B cell (primary cell): ENCODE results near the gene CTNNA2. TPM values are rescaled to one million over a fixed set of nuclear protein-coding genes. Genes with fewer than 3 reads are reported as not detected.

Source experiments
- ATAC-seq: fragments of 200-7000 bp; cut with Tn5 transposase; one replicate; pipeline ENCODE4 v1.10.0; 2021; ENCODE audit warnings: low read depth, mild to moderate bottlenecking, moderate number of reproducible peaks, moderate library complexity
- CTCF ChIA-PET: fragments of 350-600 bp; sonication (Branson Sonifier 250); formaldehyde crosslinking; loops from one replicate; lab custom pipeline; 2021; ENCODE audit warnings: antibody characterized with exemption, inconsistent platforms; lab: Charles Lee
- POLR2A ChIA-PET: fragments of 350-600 bp; sonication (Branson Sonifier 250); formaldehyde crosslinking; loops from one replicate; lab custom pipeline; 2021; ENCODE audit warnings: antibody characterized with exemption; lab: Charles Lee
- DNase-seq: peaks from one replicate; pipeline ENCODE4 v3.0.0; 2013
- H2AFZ ChIP-seq: 2 replicates; pipeline ENCODE4 v1.6.1; 2012; ENCODE audit warnings: mild to moderate bottlenecking, low read depth, low read length; ENCODE audit not compliant: insufficient read depth, poor library complexity, severe bottlenecking
- H3K27ac ChIP-seq, 2 donors: 1 replicate in 1 of 2; 2 replicates in 1 of 2; pipeline ENCODE4 v1.5.1; 2012 to 2013; ENCODE audit warnings: low read length in 2 of 2, mild to moderate bottlenecking in 2 of 2, moderate library complexity in 1 of 2
- H3K27me3 ChIP-seq, 4 experiments: fragments of 200-600 bp in 1 of 4; sonication (generic) in 1 of 4; replicated peaks in 1 of 4; 1 replicate in 2 of 4; 2 replicates in 2 of 4; pipeline versions ENCODE4 v1.6.1 to v1.7.0; 2013 to 2016; ENCODE audit warnings: low read length in 3 of 4, mild to moderate bottlenecking in 2 of 4, mixed read lengths in 1 of 4, moderate library complexity in 1 of 4; ENCODE audit not compliant: insufficient read depth in 4 of 4, control insufficient read depth in 3 of 4; ENCODE audit errors: control extremely low read depth in 1 of 4
- H3K36me3 ChIP-seq, 2 experiments: replicated peaks in 1 of 2; 1 replicate in 1 of 2; 2 replicates in 1 of 2; pipeline versions ENCODE4 v1.6.1 to v1.7.1; 2013; ENCODE audit warnings: low read length in 1 of 2; ENCODE audit not compliant: insufficient read depth in 2 of 2, control insufficient read depth in 1 of 2; ENCODE audit errors: control extremely low read depth in 1 of 2, extremely low read depth in 1 of 2
- H3K4me1 ChIP-seq, 2 donors: fragments of 200-600 bp in 1 of 2; sonication (generic) in 1 of 2; 1 replicate in 1 of 2; 2 replicates in 1 of 2; pipeline versions ENCODE4 v1.5.1 to v1.6.1; 2013 to 2017; ENCODE audit warnings: low read length in 2 of 2; ENCODE audit not compliant: control insufficient read depth in 2 of 2, insufficient read depth in 2 of 2
- H3K4me2 ChIP-seq: replicated peaks from 2 replicates; pipeline ENCODE3; 2012; ENCODE audit warnings: mild to moderate bottlenecking, low read depth, low read length; ENCODE audit not compliant: poor library complexity, severe bottlenecking
- H3K4me3 ChIP-seq, 5 experiments: fragments of 200-600 bp in 1 of 5; sonication (generic) in 1 of 5; 1 replicate in 3 of 5; 2 replicates in 2 of 5; pipeline versions ENCODE4 v1.5.1 to v1.7.0; 2011 to 2016; ENCODE audit warnings: low read length in 4 of 5, mild to moderate bottlenecking in 4 of 5, low read depth in 2 of 5, control low read depth in 1 of 5, moderate library complexity in 1 of 5; ENCODE audit not compliant: insufficient read depth in 1 of 5; ENCODE audit errors: control extremely low read depth in 1 of 5, extremely low read depth in 1 of 5
- H3K79me2 ChIP-seq: fragments of 200-600 bp; sonication (generic); one replicate; pipeline ENCODE4 v1.6.0; 2016; ENCODE audit warnings: low read length; ENCODE audit not compliant: control insufficient read depth, insufficient read depth
- H3K9ac ChIP-seq: fragments of 200-600 bp; sonication (generic); 2 replicates; pipeline ENCODE4 v1.6.1; 2017; ENCODE audit warnings: mild to moderate bottlenecking, low read length, moderate library complexity
- H3K9me3 ChIP-seq, 3 donors: one replicate each; pipeline versions ENCODE4 v1.6.1 to v1.7.1; 2013; ENCODE audit warnings: low read length in 2 of 3; ENCODE audit not compliant: control insufficient read depth in 2 of 3, insufficient read depth in 1 of 3; ENCODE audit errors: control extremely low read depth in 1 of 3
- H4K20me1 ChIP-seq: 2 replicates; pipeline ENCODE4 v1.6.0; 2012; ENCODE audit warnings: mild to moderate bottlenecking, low read length; ENCODE audit not compliant: insufficient read depth, control insufficient read depth, poor library complexity, severe bottlenecking
- H3K27ac Mint-ChIP-seq: one replicate; pipeline ENCODE4 v1.8.0; 2021; ENCODE audit warnings: mixed read lengths
- H3K27me3 Mint-ChIP-seq: one replicate; pipeline ENCODE4 v1.8.0; 2021; ENCODE audit warnings: mixed read lengths
- H3K4me1 Mint-ChIP-seq: one replicate; pipeline ENCODE4 v1.8.0; 2021; ENCODE audit warnings: mixed read lengths
- H3K4me3 Mint-ChIP-seq: one replicate; pipeline ENCODE4 v1.8.0; 2021; ENCODE audit warnings: mixed read lengths
- H3K9me3 Mint-ChIP-seq: one replicate; pipeline ENCODE4 v1.8.0; 2022; ENCODE audit warnings: mixed read lengths; ENCODE audit not compliant: insufficient read depth
- CTCF ChIP-seq: fragments of 200-600 bp; IDR thresholded peaks from one replicate; pipeline ENCODE4 v1.8.0; 2022; ENCODE audit warnings: antibody characterized with exemption, mild to moderate bottlenecking
- EZH2 ChIP-seq: IDR thresholded peaks from 2 replicates; pipeline ENCODE4 v1.6.1; 2012; ENCODE audit warnings: borderline replicate concordance, low read depth, mild to moderate bottlenecking, moderate library complexity, low read length; ENCODE audit not compliant: insufficient read depth, poor library complexity, severe bottlenecking
- WGBS: methylation state at CpG from one replicate; pipeline ENCODE4 v1.1.5; 2013; ENCODE audit warnings: missing lambda C conversion rate; ENCODE audit not compliant: insufficient coverage; 5-methylcytosine and 5-hydroxymethylcytosine counted together
- intact Hi-C: fragments of 100-400 bp; cut with micrococcal nuclease; formaldehyde crosslinking; loops from one replicate; pipeline ENCODE4 v1.10.0; 2022
- polyA plus RNA-seq: library from polyadenylated mRNA; depleted of rRNA; stranded (reverse); fragments of >200 nt; gene quantifications from 2 replicates; pipeline ENCODE4 v1.2.3, GENCODE V29; 2012
- total RNA-seq, 2 donors: library from RNA; stranded (reverse); fragments of 120-200 nt in 1 of 2; gene quantifications; 1 replicate in 1 of 2; 2 replicates in 1 of 2; pipeline versions ENCODE4 v1.2.3 to v1.2.4, GENCODE V29; 2013 to 2022

The CTNNA2 gene
- total and polyA plus RNA-seq, 2 donors (not counting 1 experiment from before 2014, with no cell fraction given), result not detected

- DNase-seq, result no peak
- H2AFZ ChIP-seq, result no peak overlapping the region
- no peak for TF ChIP-seq CTCF
- TF ChIP-seq EZH2, result no peak
- H3K79me2 ChIP-seq, result no peaks in the 10 kb centered on the region
- H3K4me2 ChIP-seq, result no peak overlapping the region
- no peaks in the 10 kb centered on the region for H3K4me1 Mint-ChIP-seq
- ChIA-PET CTCF (no interaction called here), POLR2A (no interaction called here)
- no peaks in the 10 kb centered on the region for H3K4me1 ChIP-seq
- no peaks in the 10 kb centered on the region for H3K27me3 Mint-ChIP-seq
- no peaks in the 10 kb centered on the region for H3K36me3 ChIP-seq
- H3K4me3 ChIP-seq, result no peak overlapping the region
- H3K9me3 Mint-ChIP-seq, result peaks cover 4% of the 10 kb centered on the region
- H3K9me3 ChIP-seq, result no peaks in the 10 kb centered on the region
- H3K4me3 Mint-ChIP-seq, result no peak overlapping the region
- intact Hi-C loops, result no loop called here
- 83% methylated on average over 1 of the region's 3 CpGs for WGBS
- no peak overlapping the region for H3K27ac ChIP-seq
- no peak overlapping the region for H3K9ac ChIP-seq
- ATAC-seq, result no peak
- no peaks in the 10 kb centered on the region for H4K20me1 ChIP-seq
- H3K27ac Mint-ChIP-seq, result no peak overlapping the region
- no peaks in the 10 kb centered on the region for H3K27me3 ChIP-seq
Observed at GRCh38 chr2:80381666-80382065, 868.8 kb downstream of the CTNNA2 start.

- no peak overlapping the region for H3K4me3 ChIP-seq
- H3K4me2 ChIP-seq, result no peak overlapping the region
- H3K27me3 Mint-ChIP-seq, result no peaks in the 10 kb centered on the region
- intact Hi-C loops, result no loop called here
- no peak for TF ChIP-seq CTCF
- TF ChIP-seq EZH2, result no peak
- H4K20me1 ChIP-seq, result no peaks in the 10 kb centered on the region
- ChIA-PET POLR2A (no interaction called here), CTCF (no interaction called here)
- no CpG with 5 or more reads among the region's 2 CpGs for WGBS
- no peak overlapping the region for H3K27ac ChIP-seq
- H3K36me3 ChIP-seq, result no peaks in the 10 kb centered on the region
- H2AFZ ChIP-seq, result no peak overlapping the region
- no peaks in the 10 kb centered on the region for H3K27me3 ChIP-seq
- H3K4me1 ChIP-seq, result no peaks in the 10 kb centered on the region
- DNase-seq (no peak), ATAC-seq (no peak)
- peaks cover 2% of the 10 kb centered on the region for H3K9me3 Mint-ChIP-seq
- H3K79me2 ChIP-seq, result no peaks in the 10 kb centered on the region
- H3K27ac Mint-ChIP-seq, result no peak overlapping the region
- H3K9me3 ChIP-seq, result no peaks in the 10 kb centered on the region
- no peak overlapping the region for H3K4me3 Mint-ChIP-seq
- H3K9ac ChIP-seq, result no peak overlapping the region
- H3K4me1 Mint-ChIP-seq, result no peaks in the 10 kb centered on the region
Observed at GRCh38 chr2:80392441-80392840, 879.6 kb downstream of the CTNNA2 start.
